ENCODE data around the gene MGAT5. TPM values are rescaled to one million over a fixed set of nuclear protein-coding genes. Genes with fewer than 3 reads are reported as not detected.

Gene MGAT5
- total RNA-seq, 6 experiments from 2014 or later, result 4.5 to 16.0 (median 10.0) TPM

DNA sequence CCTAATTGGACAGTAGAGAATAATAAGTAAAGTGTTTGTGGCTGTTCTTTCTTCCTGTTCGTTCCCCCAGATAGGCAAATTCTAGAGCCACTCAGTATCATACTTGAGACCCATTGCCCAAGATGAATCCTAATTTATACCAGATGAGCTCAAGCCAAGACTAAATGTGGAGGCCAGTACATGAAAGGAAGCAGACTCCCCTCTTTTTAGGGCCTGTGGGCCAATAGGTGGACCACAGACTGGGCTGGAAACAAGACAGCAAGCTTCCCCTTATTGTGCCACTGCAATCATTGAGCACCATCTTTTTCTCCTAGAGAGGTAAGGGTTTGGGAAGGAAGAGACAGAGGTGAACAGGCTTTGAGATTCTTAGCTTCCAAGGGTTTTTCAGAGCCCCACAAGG, 141.9 kb downstream of the MGAT5 start:
- Histone ChIP-seq H3K9me3 (no peaks in the 10 kb centered on the region), H3K4me1 (peaks cover 0 to 17% (median 4%) of the 10 kb centered on the region in 4 donors), H3K27me3 (no peaks in the 10 kb centered on the region), H3K27ac (peak overlapping the region in 1 of 3 donors; percentile 47), H3K4me3 (no peak overlapping the region), H3K36me3 (no peaks in the 10 kb centered on the region)
- intact Hi-C loops (cut with DNase I), result no loop called here
- 100% methylated on average over 1 of the region's 1 CpG for WGBS (ENCODE audit: insufficient coverage, low coverage, low lambda C conversion rate, missing lambda C conversion rate)
- TF ChIP-seq POLR2A (IDR thresholded peaks at IDR 0.05), result no peak
- TF ChIP-seq, protein P1, sequence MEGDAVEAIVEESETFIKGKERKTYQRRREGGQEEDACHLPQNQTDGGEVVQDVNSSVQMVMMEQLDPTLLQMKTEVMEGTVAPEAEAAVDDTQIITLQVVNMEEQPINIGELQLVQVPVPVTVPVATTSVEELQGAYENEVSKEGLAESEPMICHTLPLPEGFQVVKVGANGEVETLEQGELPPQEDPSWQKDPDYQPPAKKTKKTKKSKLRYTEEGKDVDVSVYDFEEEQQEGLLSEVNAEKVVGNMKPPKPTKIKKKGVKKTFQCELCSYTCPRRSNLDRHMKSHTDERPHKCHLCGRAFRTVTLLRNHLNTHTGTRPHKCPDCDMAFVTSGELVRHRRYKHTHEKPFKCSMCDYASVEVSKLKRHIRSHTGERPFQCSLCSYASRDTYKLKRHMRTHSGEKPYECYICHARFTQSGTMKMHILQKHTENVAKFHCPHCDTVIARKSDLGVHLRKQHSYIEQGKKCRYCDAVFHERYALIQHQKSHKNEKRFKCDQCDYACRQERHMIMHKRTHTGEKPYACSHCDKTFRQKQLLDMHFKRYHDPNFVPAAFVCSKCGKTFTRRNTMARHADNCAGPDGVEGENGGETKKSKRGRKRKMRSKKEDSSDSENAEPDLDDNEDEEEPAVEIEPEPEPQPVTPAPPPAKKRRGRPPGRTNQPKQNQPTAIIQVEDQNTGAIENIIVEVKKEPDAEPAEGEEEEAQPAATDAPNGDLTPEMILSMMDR (IDR thresholded peaks at IDR 0.05), result no peak
- ATAC-seq (no peak), DNase-seq (no peak)

DNA sequence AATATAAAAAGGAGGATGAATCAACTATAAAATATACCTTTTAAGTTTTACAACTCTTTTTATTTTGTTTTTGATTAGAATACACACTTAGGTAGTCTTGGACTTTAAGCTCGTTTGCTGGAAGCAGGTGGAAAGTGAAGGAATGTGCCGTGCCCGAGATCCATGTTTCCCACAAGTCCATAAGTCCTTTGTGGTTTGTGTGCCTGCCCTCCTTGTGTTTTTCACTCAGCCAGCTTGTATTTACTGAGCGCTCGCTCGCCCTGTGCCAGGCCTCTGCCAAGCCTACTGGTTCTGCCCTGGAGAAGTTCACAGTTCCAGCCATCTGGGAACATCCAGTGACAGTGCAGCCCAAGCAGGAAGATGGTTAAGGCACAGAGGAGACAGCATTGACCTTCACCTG, 142.6 kb downstream of the MGAT5 start:
- DNase-seq (peak; percentile 56 to 86 (median 83)), ATAC-seq (peak; percentile 82 to 94 (median 94))
- intact Hi-C loops (cut with DNase I), result no loop called here
- H3K4me3 ChIP-seq, result no peak overlapping the region
- no peaks in the 10 kb centered on the region for H3K9me3 ChIP-seq
- TF ChIP-seq POLR2A (IDR thresholded peaks at IDR 0.05), result no peak
- TF ChIP-seq, protein P1 (IDR thresholded peaks at IDR 0.05), result no peak
- H3K36me3 ChIP-seq, result no peaks in the 10 kb centered on the region
- peaks cover 0 to 24% (median 8%) of the 10 kb centered on the region in 4 donors for H3K4me1 ChIP-seq
- WGBS (ENCODE audit: insufficient coverage, low coverage, low lambda C conversion rate, missing lambda C conversion rate), result 32% methylated on average over 6 of the region's 6 CpGs
- no peaks in the 10 kb centered on the region for H3K27me3 ChIP-seq
- peak overlapping the region in 2 of 3 donors; percentile 24 to 47 for H3K27ac ChIP-seq

DNA sequence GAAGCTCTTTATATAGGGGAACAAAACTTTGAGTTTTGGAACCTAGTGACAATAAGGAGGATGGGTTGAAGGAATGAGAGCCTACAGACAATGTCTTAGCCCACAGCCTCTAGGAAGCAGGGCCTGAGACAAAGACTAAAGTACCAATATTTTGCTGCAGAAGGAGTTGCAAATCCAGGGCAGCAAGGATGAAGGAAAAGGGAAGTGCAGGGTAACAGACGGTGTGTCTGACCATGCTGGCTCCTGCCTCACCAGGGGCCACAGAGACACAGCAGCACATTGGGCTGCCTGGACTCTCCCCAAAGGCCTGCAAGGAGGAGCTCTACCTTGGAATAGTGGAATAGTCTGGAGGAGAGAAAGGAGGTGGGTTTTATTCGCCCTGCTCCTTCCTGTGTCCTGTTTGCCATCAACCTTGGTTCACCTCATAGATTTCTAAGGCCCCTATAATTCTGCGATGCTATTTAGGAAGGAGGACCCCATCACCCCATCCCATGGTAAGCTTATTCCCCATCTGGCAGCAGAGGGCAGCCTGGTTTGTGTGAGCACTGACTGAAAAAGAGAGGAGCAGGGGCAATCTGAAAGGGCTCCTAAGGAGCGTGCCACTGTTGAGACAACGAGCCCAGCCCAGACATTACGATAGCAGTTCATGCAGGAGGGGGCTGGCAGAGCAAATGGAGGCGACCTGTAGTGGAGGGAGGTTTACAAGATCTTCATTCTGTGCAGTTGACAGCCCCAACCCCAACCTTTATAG, 143.4 kb downstream of the MGAT5 start:
- WGBS (ENCODE audit: insufficient coverage, low coverage, low lambda C conversion rate, missing lambda C conversion rate), result 97% methylated on average over 5 of the region's 7 CpGs
- no peak for ATAC-seq

DNA sequence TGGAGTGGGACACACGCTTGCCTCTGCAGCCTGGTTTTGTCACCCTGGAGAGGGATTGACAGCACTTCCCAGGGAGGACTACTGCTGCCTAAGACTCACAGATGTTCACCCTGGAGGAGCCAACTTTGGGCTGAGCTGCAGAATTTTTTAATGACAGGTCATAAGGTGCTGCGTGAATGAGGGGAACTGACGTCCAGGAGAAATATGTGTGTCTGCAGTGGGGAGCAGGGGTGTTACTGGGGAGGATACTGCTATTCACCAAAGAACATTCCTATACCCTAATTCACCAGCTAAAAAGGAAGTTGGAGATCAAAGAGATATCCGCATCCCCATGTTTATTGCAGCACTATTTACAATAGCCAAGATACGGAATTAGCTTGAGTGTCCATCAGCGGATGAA, 144.4 kb downstream of the MGAT5 start:
- DNase-seq (no peak), ATAC-seq (no peak)
- Histone ChIP-seq H3K4me1 (peaks cover 0 to 42% (median 16%) of the 10 kb centered on the region in 4 donors), H3K9me3 (no peaks in the 10 kb centered on the region), H3K27ac (no peak overlapping the region), H3K36me3 (no peaks in the 10 kb centered on the region), H3K4me3 (no peak overlapping the region), H3K27me3 (no peaks in the 10 kb centered on the region)
- WGBS (ENCODE audit: insufficient coverage, low coverage, low lambda C conversion rate, missing lambda C conversion rate), result 88% methylated on average over 5 of the region's 6 CpGs
- intact Hi-C loops (cut with DNase I), result no loop called here
- no peak for TF ChIP-seq POLR2A (IDR thresholded peaks at IDR 0.05)
- TF ChIP-seq, protein P1 (IDR thresholded peaks at IDR 0.05), result no peak

More for the DNA sequence above, 143.4 kb downstream of the MGAT5 start:
- DNase-seq, result no peak
- no peak overlapping the region for H3K4me3 ChIP-seq
- H3K36me3 ChIP-seq, result no peaks in the 10 kb centered on the region
- no peaks in the 10 kb centered on the region for H3K9me3 ChIP-seq
- no peaks in the 10 kb centered on the region for H3K27me3 ChIP-seq
- TF ChIP-seq, protein P1 (IDR thresholded peaks at IDR 0.05), result no peak
- TF ChIP-seq POLR2A (IDR thresholded peaks at IDR 0.05), result no peak
- intact Hi-C loops (cut with DNase I), result no loop called here
- H3K4me1 ChIP-seq, result peaks cover 0 to 32% (median 12%) of the 10 kb centered on the region in 4 donors
- H3K27ac ChIP-seq, result peak overlapping the region in 2 of 3 donors; percentile 24 to 47
